HFFc6 (cell line): ENCODE data around the gene AMER2. TPM values are rescaled to one million over a fixed set of nuclear protein-coding genes. Genes with fewer than 3 reads are reported as not detected.

Experiments used
- DNase-seq: peaks from one replicate; pipeline ENCODE4 v3.0.0-alpha.2; 2018
- H3K27ac Mint-ChIP-seq: 2 replicates; pipeline ENCODE4 v1.8.0; 2020; ENCODE audit warnings: mild to moderate bottlenecking, mixed read lengths
- H3K27me3 Mint-ChIP-seq: 2 replicates; pipeline ENCODE4 v1.8.0; 2021; ENCODE audit warnings: mild to moderate bottlenecking, moderate library complexity, mixed read lengths; ENCODE audit not compliant: insufficient read depth
- H3K36me3 Mint-ChIP-seq: 2 replicates; pipeline ENCODE4 v1.8.0; 2021; ENCODE audit warnings: low read depth, mixed read lengths
- H3K4me1 Mint-ChIP-seq: 2 replicates; pipeline ENCODE4 v1.8.0; 2020; ENCODE audit warnings: low read depth, mixed read lengths
- H3K4me3 Mint-ChIP-seq: 2 replicates; pipeline ENCODE4 v1.8.0; 2020; ENCODE audit warnings: mild to moderate bottlenecking, moderate library complexity, mixed read lengths
- H3K9me3 Mint-ChIP-seq: 2 replicates; pipeline ENCODE4 v1.8.0; 2020; ENCODE audit warnings: mild to moderate bottlenecking, mixed read lengths
- total RNA-seq, 6 experiments: library from RNA; stranded (reverse); fragmentation: NEBNext Ultra II Directional; extraction: Animal tissue kit (Norgen Biotek cat#: 25700); gene quantifications; 2 replicates in 1 of 6; 3 replicates in 5 of 6; pipeline ENCODE4 v1.2.3, GENCODE V29; 2021
- TF ChIP-seq, protein P1 (sequence below): fragments of 200-600 bp; sonication (generic); IDR thresholded peaks from 2 replicates; pipeline ENCODE4 v1.5.0; 2021; ENCODE audit warnings: antibody characterized with exemption, mild to moderate bottlenecking

The AMER2 gene
- total RNA-seq, 6 experiments from 2014 or later: not detected

DNA sequence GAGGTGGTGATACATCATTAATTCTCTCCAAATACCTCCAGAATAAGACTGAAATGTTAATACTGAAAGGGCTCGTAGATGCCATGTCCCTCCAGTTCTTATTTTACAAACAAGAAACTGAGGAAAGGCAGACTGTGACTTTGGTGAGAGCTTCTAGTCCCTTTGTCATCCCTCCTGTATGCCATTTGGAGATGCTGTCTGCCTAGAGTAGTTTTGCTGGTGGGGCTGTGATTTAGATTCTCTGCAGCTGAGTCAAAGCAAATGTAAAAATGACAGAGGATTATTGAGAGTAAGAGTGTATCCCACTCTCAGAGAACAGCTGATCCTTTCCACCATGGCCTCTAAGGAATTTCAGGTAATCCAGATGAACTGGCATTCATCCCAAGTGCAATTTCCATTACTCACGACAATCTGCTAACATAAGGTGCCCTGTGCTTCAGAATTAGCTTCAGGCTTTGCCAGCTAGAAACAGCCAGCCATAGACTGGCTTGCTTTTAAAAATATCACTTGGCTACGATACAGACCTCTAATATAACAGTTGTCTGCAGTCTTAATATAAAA is 59.3 kb downstream of the AMER2 start:
- Mint-ChIP-seq H3K27ac (no peak overlapping the region), H3K9me3 (no peaks in the 10 kb centered on the region), H3K27me3 (peaks cover 9% of the 10 kb centered on the region), H3K4me1 (0 out of 2 replicates have a peak, but pooled peaks cover 5% of the 10 kb centered on the region), H3K36me3 (no peaks in the 10 kb centered on the region), H3K4me3 (no peak overlapping the region)
- TF ChIP-seq, protein P1, sequence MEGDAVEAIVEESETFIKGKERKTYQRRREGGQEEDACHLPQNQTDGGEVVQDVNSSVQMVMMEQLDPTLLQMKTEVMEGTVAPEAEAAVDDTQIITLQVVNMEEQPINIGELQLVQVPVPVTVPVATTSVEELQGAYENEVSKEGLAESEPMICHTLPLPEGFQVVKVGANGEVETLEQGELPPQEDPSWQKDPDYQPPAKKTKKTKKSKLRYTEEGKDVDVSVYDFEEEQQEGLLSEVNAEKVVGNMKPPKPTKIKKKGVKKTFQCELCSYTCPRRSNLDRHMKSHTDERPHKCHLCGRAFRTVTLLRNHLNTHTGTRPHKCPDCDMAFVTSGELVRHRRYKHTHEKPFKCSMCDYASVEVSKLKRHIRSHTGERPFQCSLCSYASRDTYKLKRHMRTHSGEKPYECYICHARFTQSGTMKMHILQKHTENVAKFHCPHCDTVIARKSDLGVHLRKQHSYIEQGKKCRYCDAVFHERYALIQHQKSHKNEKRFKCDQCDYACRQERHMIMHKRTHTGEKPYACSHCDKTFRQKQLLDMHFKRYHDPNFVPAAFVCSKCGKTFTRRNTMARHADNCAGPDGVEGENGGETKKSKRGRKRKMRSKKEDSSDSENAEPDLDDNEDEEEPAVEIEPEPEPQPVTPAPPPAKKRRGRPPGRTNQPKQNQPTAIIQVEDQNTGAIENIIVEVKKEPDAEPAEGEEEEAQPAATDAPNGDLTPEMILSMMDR: no peak
- DNase-seq: no peak

Other genes with a start within 250 kb of the AMER2 start
- gene PABPC3, start 76.2 kb downstream of the AMER2 start, total RNA-seq: under 1 TPM; 0.14 to 0.38 (median 0.32) TPM
- gene MTMR6, start 115.2 kb upstream of the AMER2 start, total RNA-seq: 10 to 100 TPM; 23.5 to 31.0 (median 28.4) TPM
- gene NUP58, start 129.3 kb upstream of the AMER2 start, total RNA-seq: 10 to 100 TPM; 44.6 to 51.6 (median 46.8) TPM
- gene ATP8A2, start 199.7 kb upstream of the AMER2 start, total RNA-seq: under 1 TPM in 1 of 6 experiments, not detected in 5; 0.02 TPM